ENCODE data around the gene SYT7.

The SYT7 gene

DNA sequence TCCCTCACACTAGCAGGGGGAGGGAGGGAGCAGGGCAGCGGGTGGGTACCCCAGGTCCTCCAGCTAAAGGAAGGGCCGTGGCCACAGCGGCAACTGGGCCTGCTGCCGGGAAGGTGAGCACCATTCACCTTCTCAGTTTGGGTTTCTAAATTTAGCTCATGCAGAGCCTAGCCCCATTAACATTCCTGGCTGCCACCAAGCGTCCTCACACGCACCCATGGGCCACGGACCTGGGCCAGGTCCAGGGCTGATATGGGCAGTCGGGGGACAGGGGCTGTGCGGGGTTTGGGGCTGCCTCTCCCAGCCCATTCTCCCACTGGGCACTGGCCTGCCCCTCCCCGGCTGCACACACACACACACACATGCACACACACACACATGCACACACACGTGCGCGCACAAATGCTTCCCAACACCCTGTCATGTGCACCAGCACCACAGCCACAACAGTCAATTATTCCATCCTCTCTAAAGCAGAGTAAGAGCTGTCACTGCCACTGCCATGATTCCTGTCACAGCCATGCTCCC lies 28.7 kb downstream of the SYT7 start:
- no peak for DNase-seq

DNA sequence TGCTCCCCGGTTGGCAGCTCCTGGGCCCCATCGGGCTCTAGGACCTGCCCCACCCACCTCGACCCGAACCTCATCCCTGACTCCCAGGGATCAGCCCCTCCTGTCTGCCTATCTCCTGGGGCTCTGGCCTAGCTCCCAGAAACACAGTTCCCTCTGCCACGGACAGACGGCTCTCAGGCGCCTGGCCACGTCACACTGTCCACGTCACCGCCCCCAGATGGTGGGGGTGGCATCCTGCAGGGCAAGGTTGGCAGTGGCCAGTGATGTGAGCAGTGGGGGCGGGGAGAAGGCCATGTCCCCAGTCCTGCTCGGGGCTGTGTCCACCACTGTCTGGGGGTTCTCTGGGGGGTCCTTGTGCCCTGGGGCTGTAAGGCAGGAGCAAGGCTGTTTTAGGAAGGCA lies 29.2 kb downstream of the SYT7 start:
- DNase-seq, result no peak

DNA sequence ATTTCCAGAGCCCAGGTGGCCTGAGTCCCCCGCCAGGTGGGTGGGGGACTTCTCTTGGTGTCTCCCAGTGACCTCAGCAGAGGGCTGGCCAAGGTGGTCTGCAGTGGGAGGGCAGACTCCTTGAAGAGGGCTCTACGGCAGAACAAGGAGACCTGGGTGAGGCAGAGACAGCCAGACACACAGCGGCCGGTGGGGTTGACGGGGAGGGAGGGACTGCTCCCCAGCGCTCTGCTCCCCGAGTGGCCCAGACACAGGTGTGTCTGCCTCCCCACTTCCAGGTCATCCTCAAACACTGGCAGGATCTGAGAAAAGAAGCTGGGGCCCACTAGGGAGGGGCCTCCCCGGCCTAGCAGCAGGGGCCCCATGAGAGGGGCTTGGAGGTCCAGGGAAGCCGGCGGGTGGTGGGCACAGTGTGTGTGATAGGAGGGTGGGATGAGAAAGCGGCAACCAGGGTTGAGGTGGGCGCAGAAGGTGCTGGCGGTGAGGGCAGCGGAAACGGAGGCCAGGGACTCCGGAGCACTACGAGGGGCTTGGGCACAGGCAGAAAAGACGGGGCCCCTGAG lies 30.1 kb downstream of the SYT7 start:
- no peak for DNase-seq

DNA sequence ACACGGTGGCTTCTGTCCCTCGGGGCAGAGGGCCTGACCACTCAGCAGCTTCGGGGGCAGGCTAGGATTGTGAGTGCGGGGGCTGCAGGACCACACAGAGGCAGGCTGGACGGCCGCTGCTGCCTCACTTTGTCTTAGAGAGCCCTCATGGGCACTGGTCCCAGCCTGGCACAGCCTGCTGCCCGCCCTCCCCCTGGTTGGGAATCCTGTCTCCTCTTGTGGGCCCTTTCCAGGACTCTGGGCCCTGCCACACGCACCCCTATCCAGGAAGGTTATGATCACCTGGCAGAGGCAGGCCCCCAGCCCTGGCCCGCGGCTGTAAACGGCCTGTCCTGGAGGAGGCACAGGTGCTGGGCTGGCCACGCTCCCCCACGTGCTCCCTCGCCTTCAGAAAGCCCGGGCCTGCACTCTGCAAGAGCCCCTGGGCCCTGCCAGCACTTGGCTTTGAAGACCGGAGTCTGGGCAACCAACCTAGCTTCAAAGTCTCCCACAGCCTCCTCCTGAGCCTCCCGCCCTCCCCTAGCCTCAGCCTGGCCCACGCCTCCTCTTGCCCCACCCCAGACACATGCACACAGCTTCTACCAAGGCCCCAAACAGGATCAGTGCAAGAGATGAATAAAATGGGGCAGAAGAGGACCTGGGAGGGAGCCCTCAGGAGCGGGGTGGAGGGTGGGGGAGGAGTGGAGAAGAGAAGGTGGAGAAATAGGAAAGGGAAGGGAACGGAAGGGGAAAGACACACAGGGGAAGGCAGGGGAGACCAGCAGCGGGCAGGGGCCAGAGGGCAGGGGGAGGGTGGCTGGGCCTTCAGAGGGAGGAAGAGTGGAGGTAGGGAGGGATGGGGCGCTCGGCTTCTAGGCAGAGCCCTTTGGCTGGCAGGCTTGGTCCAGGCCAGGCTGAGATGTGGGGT lies 31.0 kb downstream of the SYT7 start:
- DNase-seq, result no peak

DNA sequence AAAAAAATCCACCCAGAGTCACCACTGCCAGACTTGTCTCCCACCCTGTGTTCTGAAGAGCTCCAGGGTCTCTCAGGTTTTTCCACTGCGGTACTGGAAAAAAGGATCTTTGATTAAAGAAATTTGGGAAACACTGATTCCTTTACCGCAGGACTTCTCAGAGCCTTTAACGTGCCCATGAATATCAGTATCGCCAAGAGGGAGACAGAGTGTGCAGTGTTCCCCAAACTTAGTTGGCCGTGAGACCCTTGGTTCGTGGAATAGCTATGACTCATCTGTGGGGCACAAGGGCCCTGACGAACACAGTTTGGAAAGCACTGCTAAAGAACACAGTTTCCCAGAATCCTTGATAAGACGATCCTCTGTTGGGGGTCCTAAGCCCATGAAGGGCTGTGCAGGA lies 31.7 kb downstream of the SYT7 start:
- DNase-seq, result no peak

DNA sequence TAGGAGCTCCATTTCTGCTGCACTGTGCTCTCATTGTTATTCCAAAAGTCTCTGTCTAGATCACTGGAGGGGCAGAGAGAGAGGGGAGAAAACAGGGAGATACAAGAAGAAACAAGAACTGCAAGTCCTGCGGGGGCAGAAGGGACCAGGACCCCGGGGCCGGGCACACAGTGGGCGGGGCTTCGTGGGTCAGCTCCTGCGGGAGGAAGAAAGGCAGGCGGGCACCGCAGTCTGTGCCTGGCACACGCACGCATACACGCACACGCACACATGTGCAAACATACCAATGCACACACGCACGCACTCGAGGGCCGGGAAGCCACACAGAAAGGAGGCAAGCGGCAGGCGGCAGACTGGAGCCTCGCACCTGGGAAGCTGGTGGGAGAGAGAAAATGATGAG lies 33.6 kb downstream of the SYT7 start:
- DNase-seq, result no peak

DNA sequence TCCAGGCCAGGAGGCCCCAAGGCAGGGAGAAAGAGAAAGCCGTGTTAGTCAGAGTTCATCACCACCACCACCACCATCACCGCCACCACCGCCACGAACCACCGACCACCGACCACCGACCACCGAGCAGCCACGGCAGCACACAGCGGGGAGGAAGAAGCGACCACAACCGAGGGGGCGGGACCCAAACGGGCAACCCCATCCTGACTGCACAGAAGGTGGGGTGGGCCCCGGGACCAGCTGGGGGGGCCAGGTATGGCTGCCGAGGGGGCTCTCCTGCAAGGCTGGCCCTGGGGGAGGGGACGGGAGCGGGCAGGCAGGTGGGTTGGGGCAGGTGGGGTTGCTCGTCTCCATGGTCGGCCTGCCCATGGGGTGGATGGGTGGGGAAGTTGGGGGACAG lies 34.2 kb downstream of the SYT7 start:
- DNase-seq, result no peak

DNA sequence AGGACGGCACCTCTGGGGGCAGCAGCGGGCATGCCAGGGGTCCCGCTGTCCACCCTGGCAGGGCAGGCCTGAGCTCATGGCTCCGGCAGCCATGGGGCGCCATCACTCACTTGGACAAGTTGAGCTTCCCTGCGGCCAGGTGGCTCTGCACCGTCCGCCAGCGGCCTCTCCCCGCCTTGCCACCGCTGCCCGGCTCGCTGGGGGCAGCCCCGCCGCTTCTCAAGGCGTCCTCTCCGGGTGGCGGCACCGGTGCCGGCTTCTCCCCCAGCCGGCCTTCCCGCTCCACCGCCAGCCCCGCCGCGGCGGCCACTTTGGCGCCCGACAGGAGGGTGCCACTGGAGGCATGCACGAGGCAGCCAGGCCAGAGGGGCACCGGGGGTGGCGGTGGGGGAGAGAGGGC lies 35.0 kb downstream of the SYT7 start:
- DNase-seq, result no peak

DNA sequence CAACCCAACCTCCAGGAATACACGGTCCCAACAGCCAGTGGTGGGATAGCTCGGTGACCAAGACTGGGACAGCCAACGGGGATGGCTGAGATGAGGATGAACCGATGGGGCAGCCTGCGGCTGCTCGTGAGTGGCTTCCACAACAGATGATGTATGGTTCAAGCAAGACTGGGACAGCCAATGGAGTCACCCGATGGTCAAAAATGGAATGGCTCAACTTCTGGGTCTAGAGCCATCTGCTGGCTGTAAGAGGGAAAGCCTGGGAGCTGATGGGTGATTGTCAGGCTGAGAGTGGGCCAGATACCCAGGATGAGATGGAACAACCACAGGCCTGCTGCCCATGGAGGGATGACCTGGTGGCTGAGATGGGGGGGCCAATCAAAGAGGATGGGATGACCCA lies 35.5 kb downstream of the SYT7 start:
- DNase-seq, result no peak

DNA sequence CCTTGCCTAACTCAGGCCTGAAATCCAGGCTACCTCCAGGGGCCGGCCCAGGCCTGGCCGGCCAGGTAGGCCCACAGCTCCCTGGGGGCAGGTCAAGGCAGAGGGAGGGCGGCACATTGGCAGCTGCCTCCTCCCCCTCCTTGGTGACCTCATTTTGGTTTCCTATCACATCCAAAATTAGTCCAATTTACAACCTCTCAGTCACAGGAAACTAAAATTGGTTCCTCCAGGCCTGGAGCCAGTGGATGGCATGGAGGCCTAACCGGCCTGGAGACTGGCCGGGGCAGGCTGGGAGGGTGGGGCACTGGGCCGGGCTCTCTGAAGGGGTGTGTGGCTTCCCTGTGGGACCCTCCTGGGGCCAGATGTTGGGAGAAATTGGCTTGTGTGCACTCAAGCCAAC lies 36.4 kb downstream of the SYT7 start:
- DNase-seq, result no peak

DNA sequence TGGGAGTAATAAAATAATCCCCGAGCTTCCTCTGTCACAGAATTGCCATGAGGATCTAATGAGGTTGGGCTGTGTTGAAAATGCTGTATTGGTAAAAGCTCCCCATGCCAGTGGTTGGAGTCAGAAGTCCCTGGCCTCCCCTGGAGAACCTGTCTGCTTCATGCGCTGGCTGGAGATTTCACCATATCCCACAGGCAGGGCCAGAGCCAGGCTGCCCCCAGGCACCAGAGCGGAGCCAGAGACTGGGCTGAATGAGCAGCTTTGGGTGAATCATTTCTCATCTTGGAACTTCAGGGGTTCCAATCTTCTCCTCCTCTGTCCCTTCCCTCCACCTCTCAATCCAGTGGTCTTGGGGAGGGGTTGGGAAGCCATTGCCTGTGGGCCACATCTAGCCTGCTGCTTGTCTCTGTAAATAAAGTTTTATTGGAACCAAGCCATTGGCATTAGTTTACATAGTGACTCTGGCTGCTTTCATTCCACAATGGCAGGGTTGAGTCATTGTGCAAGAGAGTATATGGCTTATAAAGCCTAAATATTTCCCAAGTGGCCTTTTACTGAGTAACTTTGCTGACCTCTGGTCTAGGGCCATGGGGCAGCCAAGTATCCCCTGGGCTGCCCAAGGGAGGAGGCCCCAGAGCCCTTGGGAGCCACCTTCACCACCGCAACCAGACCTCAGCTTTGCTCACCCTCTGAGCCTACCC lies 37.1 kb downstream of the SYT7 start:
- no peak for DNase-seq

DNA sequence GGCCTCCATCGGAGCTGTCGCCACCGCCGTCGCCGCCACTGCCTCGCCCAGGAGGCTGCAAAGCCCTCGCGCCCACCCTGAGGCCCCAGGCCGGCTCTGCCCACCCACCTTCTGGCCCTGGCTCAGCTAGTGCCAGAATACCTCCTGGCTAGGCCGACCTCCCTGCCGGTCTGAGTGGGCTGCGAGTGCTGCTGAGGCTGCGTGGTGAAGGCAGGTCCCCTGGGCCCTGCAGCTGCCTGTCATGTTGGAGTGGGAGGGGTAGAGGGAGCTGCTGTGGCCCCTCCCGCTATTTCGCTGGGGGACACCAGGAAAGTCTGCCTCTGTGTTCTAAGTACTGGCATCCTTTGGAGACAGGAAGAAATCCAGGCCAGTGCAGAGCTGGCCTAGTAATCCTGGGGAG lies 38.2 kb downstream of the SYT7 start:
- DNase-seq, result peak; percentile 48

DNA sequence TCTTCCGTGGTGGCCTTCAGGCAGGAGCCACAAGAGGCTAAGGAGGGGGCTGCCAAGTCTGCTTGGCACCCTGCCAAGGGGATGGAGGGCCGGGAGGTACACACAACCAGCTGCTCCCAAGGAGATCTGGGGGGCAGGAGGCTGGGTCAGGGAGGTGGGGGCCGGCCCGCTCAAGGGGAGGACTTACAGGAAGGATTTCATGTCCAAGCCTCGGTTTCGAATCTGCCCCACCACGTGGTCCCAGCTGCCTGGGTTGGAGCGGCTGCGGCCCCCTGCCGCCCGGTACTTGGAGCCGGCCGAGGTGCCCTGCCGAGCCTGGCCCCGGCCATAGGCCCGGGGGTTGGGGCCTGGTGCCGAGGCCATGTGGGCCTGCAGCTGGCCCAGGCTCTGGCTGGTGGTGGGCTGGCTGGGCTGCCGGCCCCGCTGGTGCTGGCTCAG lies 38.8 kb downstream of the SYT7 start:
- DNase-seq, result peak; percentile 72

DNA sequence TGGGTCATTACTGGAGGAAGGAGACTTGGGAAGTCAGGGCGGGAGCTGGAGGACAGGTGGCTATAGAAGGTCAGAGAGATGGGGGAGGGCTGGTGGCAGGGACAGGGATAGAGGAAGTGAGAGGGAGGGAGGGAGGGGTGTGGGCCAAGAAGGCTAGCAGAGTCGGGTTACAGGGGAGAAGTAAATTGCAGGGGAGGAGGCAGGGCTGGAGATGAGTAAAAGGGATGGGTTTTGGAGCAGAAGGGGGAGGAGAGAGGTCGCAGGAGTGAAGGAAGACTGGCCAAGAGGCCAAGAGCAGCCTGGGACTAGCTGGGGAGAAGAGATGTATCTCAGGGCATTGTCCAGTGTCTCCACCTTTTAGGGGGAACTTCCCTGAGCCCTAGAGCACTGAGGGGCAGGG lies 39.3 kb downstream of the SYT7 start:
- peak; percentile 74 for DNase-seq

DNA sequence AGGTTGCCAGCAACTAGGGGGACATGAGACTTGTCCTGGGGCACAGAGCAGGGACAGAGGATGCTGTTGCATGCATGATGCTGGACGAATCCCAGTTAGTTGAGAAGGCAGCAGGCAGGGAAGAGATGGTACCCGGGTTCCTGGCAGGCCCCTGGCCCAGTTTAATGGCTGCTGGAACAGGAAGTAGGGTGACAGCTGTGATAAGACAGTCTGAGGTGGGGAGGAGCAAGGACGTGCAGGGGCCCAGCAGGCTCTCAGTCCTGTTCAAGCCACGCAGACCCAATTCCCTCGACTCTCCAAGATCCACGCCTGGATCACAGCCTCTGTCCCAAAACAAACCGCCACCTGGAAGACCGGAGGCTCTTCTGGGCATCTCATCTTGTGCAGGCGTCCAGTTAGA lies 40.3 kb downstream of the SYT7 start:
- no peak for DNase-seq

DNA sequence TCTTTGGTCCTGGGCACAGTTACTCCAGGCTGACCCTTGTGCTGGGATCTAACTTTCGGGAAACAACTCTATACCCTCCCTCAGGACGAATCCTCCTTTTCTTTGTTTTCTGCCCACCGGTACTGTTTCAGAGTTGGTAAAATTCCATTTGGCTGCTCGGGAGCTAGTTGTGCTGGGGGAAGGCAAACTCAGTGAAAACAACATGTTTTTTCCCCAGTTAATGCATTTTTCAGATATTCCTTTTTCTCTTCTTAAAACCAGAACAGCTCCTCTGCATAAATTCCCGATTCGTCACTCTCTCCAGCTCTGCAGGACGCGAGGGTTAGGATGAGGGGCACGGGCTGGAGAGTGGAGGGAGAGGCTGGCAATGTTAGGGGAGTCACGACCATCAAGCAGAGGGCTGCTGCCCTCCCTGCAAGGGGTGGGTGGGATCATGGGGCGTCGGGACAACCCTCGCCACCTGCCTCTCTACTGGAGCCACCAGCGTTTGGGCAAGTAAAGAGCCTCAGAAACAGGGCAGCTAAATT lies 41.0 kb downstream of the SYT7 start:
- no peak for DNase-seq

DNA sequence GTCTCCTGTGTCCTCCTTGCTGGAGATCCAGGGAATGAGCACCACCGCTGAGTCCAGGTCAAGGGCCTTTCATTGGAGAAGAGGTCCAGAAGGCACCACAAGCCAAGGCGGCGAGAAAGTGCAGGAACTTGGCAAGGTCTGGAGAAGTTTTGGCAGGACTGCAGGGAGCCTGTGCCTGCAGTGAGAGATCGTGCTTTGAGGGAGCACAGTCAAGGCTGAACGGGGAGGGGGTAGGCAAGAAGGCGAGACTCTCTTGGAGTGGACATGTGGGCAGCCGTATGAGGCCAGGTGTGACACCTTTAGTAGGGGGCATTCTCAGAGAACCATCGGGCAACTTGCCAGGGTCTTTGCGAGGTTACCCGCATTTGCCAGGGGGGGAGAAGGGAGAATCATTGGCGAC lies 41.9 kb downstream of the SYT7 start:
- no peak for DNase-seq

DNA sequence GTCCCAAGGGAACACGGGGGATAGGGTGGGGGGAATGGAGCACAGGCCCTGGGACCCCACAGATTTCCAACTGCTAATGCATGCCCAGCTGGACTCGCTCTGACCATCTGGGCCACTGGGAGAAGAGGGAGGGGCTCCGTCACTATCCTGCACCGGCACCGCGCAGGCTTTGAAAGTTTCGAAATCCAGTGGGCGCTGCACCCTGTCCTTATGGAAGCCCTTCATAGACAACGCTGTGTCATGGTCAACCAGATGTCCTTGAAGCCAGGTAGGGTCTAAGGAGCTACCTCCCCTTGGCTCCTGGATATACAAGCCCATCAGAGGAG lies 42.3 kb downstream of the SYT7 start:
- no peak for DNase-seq

DNA sequence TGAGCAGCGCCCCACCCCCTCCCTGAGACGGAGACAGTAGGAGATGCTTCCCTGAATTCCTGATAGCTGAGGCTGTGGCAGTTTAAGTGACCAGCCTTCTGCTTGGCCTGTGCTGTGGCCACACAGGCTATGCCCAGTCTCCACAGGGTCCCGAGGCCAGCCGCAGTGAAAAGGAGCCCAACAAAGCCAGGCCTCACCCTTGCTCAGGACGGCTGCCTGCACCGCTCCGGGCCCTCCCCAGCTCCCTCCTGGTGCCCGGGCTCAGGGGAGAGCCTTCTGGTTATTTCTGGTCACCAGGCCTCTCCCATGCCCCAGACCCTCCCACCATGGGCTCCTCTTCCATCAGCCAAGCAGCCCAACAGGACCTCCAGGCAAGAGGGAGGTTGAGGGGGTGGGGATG lies 43.5 kb downstream of the SYT7 start:
- no peak for DNase-seq

DNA sequence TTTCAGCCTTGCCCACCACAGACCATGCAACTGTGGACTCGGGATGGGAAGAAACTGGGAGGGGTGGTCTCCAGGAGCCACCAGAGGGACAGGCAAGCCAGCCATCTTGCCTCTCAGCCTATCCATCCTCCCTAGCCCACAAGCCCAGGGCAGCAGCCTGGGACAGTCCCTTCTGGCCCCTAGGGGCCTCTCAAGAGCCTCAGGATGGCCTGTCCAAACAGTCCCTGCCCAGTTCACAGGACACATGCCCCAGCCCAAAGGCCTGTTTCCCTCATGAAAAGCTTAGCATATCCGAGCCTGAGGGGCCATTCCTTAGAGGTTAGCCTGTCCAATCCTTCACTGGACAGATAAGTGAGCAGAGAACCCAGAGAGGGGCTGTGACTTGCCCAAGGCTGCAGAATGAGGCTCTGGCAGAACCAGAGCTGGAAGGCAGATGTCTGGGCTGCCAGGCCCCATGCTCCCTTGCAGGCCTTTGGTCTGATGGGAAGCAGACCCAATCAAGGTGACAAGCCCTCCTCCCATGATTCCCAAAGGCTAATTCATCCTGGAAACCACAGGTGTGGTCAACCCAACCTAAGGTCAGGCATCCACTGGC lies 44.1 kb downstream of the SYT7 start:
- DNase-seq, result no peak

DNA sequence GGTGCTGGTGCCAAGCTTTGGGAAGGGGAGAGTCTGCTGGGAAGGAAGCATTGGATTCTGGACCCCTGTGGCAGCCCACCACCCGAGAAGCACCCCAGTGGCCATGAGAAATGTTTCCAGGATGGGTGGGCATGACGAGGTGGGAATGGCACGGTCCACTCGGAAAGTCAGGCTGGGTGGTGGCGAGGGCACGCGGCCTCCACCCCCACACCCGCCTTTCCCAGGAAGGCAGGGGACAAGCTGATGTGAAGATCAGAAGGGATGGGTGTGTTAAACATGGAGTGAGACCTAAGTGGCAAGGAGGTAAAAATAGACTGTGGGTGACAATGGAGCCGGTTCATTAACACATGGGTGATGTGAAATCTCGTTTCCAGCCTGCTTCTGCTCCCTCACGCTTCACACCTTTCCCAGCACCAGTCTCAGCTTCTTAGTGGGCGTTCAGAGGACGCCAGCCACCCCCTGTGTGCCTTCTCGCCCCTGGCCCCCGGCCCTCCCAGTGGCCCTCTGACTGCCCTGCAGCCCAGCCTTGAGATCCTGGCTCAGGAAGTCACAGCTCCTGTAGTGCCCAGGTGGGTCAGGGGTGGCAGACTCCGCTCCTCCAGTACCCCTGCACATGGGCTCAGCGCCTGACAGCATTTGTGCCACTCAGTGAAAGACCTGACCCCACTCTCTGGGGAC lies 44.7 kb downstream of the SYT7 start:
- DNase-seq, result no peak

DNA sequence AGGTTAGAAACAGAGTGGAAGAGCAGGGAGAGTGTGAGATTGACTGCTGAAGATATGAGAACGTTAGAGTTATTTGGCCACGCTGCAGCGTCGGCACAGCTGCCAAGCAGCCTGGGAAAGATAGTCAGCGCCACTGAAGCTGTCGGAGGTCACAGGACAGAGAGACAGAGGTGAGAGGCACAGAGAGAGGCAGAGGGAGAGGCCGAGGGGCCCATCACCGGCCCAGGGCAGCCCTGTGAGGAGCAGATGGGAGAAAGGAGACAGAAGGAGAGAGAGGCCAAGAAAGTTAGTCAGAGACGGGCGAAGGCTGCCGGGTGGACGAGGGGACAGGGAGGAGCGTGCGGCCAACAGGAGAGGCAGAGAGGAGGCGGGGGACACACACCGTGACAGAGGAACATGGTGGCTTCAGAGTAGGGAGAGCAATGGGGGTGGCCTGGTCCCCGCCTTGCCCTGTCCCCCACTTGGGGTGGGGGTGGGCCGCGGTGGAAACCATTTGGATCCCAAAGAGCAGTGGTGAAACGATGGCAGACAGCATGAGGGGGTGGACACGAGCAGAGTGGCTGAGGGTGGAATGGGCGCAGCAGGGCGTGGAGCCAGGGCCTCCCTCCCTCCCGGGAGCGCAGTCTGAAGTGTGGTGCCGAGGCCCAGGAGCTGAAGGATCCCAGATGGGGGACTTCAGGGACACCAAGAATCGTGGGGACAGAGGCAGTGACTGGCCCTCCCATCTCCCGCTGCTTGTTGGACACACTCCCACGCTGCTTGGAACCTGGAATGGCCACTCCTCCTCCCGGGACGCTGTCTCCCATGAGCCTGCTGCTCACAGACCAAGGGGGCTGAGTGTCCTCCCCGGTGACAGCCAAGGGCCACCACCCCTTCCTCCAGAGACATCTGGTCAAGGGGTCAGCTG lies 45.7 kb downstream of the SYT7 start:
- no peak for DNase-seq
